Measurements from ENCODE around the gene SEC31A. TPM values are rescaled to one million over a fixed set of nuclear protein-coding genes. Genes with fewer than 3 reads are reported as not detected.
A peak's percentile ranks its signal among the peaks of the same experiment; 100 is the strongest.

SEC31A gene
- total and polyA plus RNA-seq, 7 experiments from 2014 or later, result 130 to 168 (median 147) TPM

DNA sequence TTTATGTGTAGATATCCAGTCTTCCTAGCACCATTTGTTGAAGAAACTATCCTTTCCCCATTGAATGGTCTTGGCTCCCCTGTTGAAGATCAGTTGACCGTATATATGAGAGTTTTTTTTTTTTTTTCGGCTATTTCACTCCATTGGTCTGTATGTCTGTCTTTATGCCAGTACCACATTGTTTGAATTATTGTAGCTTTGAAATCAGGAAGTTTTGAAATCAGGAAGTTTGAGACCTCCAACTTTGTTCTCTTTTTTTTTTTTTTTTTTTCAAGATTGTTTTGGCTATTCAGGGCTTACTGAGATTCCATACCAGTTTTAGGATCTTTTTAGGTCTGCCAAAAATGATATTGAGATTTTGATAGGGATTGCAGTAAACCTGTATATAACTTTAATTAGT is 88.0 kb downstream of the SEC31A start:
- Mint-ChIP-seq H3K36me3 (no peaks in the 10 kb centered on the region), H3K9me3 (peaks cover 0 to 6% (median 0%) of the 10 kb centered on the region in 11 donors), H3K27me3 (peaks cover 15 to 49% (median 32%) of the 10 kb centered on the region in 5 donors), H3K27ac (no peak overlapping the region), H3K4me3 (no peak overlapping the region), H3K4me1 (peaks cover 8 to 13% (median 10%) of the 10 kb centered on the region in 7 donors)
- Histone ChIP-seq H3K9me3 (ENCODE audit: control insufficient read depth in 2 of 3, low read length in 3 of 3) (no peaks in the 10 kb centered on the region), H3K27ac (ENCODE audit: low read depth, low read length) (no peak overlapping the region), H3K36me3 (ENCODE audit: control insufficient read depth in 2 of 3, insufficient read depth in 3 of 3, low read length in 3 of 3) (no peaks in the 10 kb centered on the region), H3K27me3 (ENCODE audit: control insufficient read depth in 2 of 2, insufficient read depth in 2 of 2, low read length in 2 of 2) (peaks cover 0 to 7% of the 10 kb centered on the region in 2 donors), H3K4me3 (ENCODE audit: low read length) (no peak overlapping the region), H3K4me1 (ENCODE audit: control insufficient read depth in 2 of 2, insufficient read depth in 2 of 2, low read length in 2 of 2) (peaks cover 0 to 6% of the 10 kb centered on the region in 2 donors)
- POLR2A ChIA-PET, result no interaction called here
- DNase-seq (no peak), ATAC-seq (no peak)
- intact Hi-C loops (cut with micrococcal nuclease), result no loop called here
- CTCF ChIA-PET, result no interaction called here

DNA sequence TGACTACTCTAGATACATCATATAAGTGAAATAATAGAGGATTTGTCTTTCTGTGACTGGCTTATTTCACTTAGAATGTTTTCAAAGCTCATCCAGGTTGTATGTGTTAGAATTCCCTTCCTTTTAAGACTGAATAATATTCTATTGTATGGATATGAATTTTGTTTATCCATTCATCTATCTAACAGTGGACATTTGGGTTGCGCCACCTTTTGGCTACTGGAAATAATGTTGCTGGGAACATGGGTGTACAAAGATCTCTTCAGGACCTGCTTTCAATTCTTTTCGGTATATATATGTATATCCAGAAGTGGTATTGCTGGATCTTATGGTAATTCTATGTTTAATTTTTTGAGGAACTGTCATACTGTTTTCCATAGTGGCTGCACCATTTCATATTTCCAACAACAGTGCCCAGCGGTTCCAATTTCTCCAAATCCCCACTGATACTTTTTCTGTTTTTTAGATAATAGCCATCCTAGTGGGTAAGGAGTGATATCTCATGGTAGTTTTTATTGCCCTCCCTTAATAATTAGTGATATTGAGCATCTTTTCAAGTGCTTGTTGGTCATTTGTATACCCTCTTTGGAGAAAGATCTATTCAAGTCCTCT is 88.9 kb downstream of the SEC31A start:
- H3K4me1 ChIP-seq (ENCODE audit: control insufficient read depth in 2 of 2, insufficient read depth in 2 of 2, low read length in 2 of 2), result peaks cover 0 to 11% of the 10 kb centered on the region in 2 donors
- H3K27ac Mint-ChIP-seq, result no peak overlapping the region
- ChIA-PET CTCF (no interaction called here), POLR2A (no interaction called here)
- H3K4me3 ChIP-seq (ENCODE audit: low read length), result no peak overlapping the region
- no peak overlapping the region for H3K4me3 Mint-ChIP-seq
- H3K4me1 Mint-ChIP-seq, result peaks cover 13 to 19% (median 17%) of the 10 kb centered on the region in 7 donors
- H3K36me3 ChIP-seq (ENCODE audit: control insufficient read depth in 2 of 3, insufficient read depth in 3 of 3, low read length in 3 of 3), result no peaks in the 10 kb centered on the region
- no peaks in the 10 kb centered on the region for H3K36me3 Mint-ChIP-seq
- no peak for DNase-seq
- ATAC-seq, result no peak
- peaks cover 0 to 7% of the 10 kb centered on the region in 2 donors for H3K27me3 ChIP-seq (ENCODE audit: control insufficient read depth in 2 of 2, insufficient read depth in 2 of 2, low read length in 2 of 2)
- H3K9me3 Mint-ChIP-seq, result peaks cover 0 to 6% (median 0%) of the 10 kb centered on the region in 11 donors
- no peaks in the 10 kb centered on the region for H3K9me3 ChIP-seq (ENCODE audit: control insufficient read depth in 2 of 3, low read length in 3 of 3)
- H3K27ac ChIP-seq (ENCODE audit: low read depth, low read length), result no peak overlapping the region
- H3K27me3 Mint-ChIP-seq, result peaks cover 20 to 55% (median 38%) of the 10 kb centered on the region in 5 donors
- intact Hi-C loops (cut with micrococcal nuclease), result no loop called here

DNA sequence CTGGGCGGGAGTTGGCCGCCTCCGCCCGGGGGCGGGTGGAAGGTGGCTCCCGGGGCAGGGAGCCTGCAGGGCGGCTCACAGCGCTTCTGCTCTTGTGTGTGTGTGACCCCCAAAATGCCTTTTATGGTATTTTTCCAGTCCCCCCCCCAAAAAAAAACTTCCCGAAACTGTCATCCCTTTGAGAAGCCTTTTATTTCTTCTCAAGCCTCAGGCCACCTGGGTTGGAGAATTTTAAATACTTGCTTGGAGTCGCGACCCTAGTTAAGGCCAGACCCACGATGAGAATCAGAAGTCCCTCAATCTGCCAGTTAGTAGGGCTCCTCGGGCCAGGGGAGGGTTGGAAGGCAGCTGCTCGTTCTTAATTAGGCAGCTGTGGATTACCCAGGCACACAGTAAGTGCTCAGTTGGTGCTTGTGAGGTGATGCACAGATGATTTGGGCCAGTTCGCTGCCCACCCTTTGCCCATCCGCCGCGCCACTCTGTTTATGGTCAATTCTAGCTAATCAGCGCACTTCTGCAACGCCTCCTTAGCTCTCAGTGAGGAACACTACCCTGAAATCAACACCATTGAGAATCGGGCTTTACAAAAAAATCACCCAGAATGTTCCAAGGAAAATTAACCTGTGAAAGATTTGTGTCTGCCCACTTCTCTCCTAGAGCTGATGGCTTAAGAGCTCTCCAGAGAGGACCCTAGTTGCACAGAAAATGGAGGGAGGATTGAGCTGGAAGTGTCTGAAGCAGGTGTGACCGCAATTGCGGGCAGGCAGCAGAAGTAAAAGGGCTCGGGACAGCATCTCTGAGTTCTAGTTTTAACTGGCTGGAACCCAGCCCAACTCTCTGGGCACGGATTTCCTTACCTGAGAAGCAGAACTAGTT is 91.7 kb downstream of the SEC31A start:
- intact Hi-C loops (cut with micrococcal nuclease), result no loop called here
- ATAC-seq (peak; percentile 14), DNase-seq (peak in 2 of 9 donors; percentile 4 to 8)
- Mint-ChIP-seq H3K27ac (peak overlapping the region in 1 of 9 donors; percentile 23), H3K27me3 (peaks cover 38 to 72% (median 53%) of the 10 kb centered on the region in 5 donors), H3K4me3 (peak overlapping the region; percentile 71 to 92 (median 81)), H3K36me3 (no peaks in the 10 kb centered on the region), H3K4me1 (peaks cover 13 to 25% (median 20%) of the 10 kb centered on the region in 7 donors), H3K9me3 (peaks cover 0 to 6% (median 0%) of the 10 kb centered on the region in 11 donors)
- H3K4me1 ChIP-seq (ENCODE audit: control insufficient read depth in 2 of 2, insufficient read depth in 2 of 2, low read length in 2 of 2), result peaks cover 0 to 11% of the 10 kb centered on the region in 2 donors
- no peaks in the 10 kb centered on the region for H3K9me3 ChIP-seq (ENCODE audit: control insufficient read depth in 2 of 3, low read length in 3 of 3)
- no peaks in the 10 kb centered on the region for H3K36me3 ChIP-seq (ENCODE audit: control insufficient read depth in 2 of 3, insufficient read depth in 3 of 3, low read length in 3 of 3)
- H3K27me3 ChIP-seq (ENCODE audit: control insufficient read depth in 2 of 2, insufficient read depth in 2 of 2, low read length in 2 of 2), result peaks cover 0 to 7% of the 10 kb centered on the region in 2 donors
- peak overlapping the region; percentile 50 for H3K4me3 ChIP-seq (ENCODE audit: low read length)
- POLR2A ChIA-PET, result no interaction called here
- CTCF ChIA-PET, result no interaction called here
- H3K27ac ChIP-seq (ENCODE audit: low read depth, low read length), result no peak overlapping the region

DNA sequence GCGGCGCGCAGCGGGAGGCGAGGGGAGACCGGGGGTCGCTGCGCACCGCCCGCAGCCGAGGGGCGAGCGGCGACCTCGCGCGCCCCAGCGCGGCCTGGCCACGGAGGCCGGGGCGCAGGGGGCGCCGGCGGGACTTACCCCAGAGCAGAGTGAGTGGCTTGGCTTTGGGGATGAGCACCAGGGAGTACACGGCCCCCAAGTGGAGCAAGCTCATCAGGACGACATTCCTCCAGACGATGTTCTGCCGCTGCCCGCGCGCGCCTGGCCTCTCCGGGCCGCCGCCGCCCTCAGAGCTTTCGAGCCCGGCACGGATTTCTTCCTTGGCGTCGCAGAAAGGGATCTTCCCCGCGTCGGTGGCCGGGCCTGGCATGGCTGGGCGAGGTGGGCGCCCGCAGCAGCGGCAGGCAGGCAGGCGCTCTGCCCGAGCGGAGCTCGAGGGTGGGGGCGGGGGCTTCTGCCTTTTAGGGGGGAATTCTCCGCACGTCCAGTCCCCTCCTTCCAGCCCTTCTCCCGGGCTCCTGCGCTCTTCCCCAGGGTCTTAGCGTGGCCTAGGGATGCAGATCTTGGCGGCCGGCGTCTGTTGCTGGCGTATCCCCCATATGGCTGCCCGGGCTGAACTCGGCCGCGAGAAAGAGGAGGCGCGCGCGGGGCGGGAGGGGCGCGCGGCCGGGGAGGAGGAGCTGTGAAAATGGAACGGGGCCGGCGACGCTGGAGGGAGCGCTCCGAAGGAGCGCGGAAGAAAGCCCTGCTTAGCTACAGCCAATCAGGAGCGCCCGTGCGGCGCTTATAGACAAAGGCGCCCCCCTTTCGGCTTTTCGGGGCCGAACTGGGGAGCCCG is 92.6 kb downstream of the SEC31A start, which contains the start of gene SCD5:
Gene SCD5, minus strand, starts transcription at position 629 of the 838 bp plus-strand sequence. Its CDS starts 259 bp downstream, at position 370.
- H3K4me1 Mint-ChIP-seq, result peaks cover 13 to 25% (median 20%) of the 10 kb centered on the region in 7 donors
- ATAC-seq (peak; percentile 90), DNase-seq (peak in 4 of 9 donors; percentile 4 to 52 (median 20))
- H3K36me3 Mint-ChIP-seq, result no peaks in the 10 kb centered on the region
- Histone ChIP-seq H3K27me3 (ENCODE audit: control insufficient read depth in 2 of 2, insufficient read depth in 2 of 2, low read length in 2 of 2) (peaks cover 0 to 7% of the 10 kb centered on the region in 2 donors), H3K27ac (ENCODE audit: low read depth, low read length) (no peak within 1 kb of the TSS), H3K36me3 (ENCODE audit: control insufficient read depth in 2 of 3, insufficient read depth in 3 of 3, low read length in 3 of 3) (no peaks in the 10 kb centered on the region), H3K4me3 (ENCODE audit: low read length) (peak within 1 kb of the TSS; percentile 50), H3K4me1 (ENCODE audit: control insufficient read depth in 2 of 2, insufficient read depth in 2 of 2, low read length in 2 of 2) (peaks cover 0 to 11% of the 10 kb centered on the region in 2 donors), H3K9me3 (ENCODE audit: control insufficient read depth in 2 of 3, low read length in 3 of 3) (no peaks in the 10 kb centered on the region)
- CTCF ChIA-PET, result no interaction called here
- intact Hi-C loops (cut with micrococcal nuclease), result no loop called here
- H3K27me3 Mint-ChIP-seq, result peaks cover 38 to 78% (median 53%) of the 10 kb centered on the region in 5 donors
- POLR2A ChIA-PET, result no interaction called here
- H3K9me3 Mint-ChIP-seq, result peaks cover 0 to 6% (median 0%) of the 10 kb centered on the region in 11 donors
- H3K4me3 Mint-ChIP-seq, result peak within 1 kb of the TSS; percentile 72 to 92 (median 84)
- H3K27ac Mint-ChIP-seq, result peak within 1 kb of the TSS in 1 of 9 donors; percentile 23

DNA sequence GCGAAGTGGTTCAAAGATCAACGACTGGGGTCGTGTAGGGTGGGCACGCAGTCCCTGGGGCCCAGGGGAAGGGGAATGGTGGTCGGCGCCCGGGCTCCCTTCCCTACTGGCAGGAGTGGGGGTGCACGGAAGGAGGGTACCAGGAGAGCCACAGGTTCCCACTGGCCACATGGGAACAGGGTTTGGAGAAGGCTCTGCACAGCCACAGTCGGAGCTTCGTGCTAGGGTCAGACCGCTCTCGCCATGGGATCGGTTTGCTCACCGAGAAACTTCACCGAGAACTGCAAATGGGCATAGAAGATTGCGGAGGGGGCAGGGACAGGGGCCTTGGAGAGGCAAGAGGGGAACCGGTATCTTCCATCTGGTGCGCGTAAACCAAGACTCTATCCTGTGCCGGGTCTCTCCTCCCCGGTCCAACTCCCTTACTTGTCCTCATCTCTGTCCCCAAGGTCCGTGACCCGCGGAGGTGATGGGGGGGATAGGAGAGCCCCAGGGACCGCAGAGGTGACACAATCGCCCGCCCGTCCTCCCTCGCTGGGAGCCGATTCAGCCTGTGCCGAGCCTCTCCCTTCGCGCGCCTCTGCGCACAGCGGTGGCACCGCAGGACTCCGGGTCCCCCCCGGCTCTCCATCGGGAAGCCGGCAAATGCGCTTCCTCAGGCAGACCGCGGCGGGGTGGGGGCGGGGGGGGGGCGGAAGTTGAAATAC is 93.4 kb downstream of the SEC31A start:
- Histone ChIP-seq H3K27ac (ENCODE audit: low read depth, low read length) (no peak overlapping the region), H3K27me3 (ENCODE audit: control insufficient read depth in 2 of 2, insufficient read depth in 2 of 2, low read length in 2 of 2) (peaks cover 0 to 7% of the 10 kb centered on the region in 2 donors), H3K4me3 (ENCODE audit: low read length) (no peak overlapping the region), H3K9me3 (ENCODE audit: control insufficient read depth in 2 of 3, low read length in 3 of 3) (no peaks in the 10 kb centered on the region), H3K4me1 (ENCODE audit: control insufficient read depth in 2 of 2, insufficient read depth in 2 of 2, low read length in 2 of 2) (peaks cover 0 to 11% of the 10 kb centered on the region in 2 donors), H3K36me3 (ENCODE audit: control insufficient read depth in 2 of 3, insufficient read depth in 3 of 3, low read length in 3 of 3) (no peaks in the 10 kb centered on the region)
- H3K27me3 Mint-ChIP-seq, result peaks cover 38 to 82% (median 52%) of the 10 kb centered on the region in 5 donors
- peaks cover 0 to 5% (median 0%) of the 10 kb centered on the region in 11 donors for H3K9me3 Mint-ChIP-seq
- H3K4me3 Mint-ChIP-seq, result peak overlapping the region; percentile 57 to 92 (median 77)
- intact Hi-C loops (cut with micrococcal nuclease), result no loop called here
- no peak overlapping the region for H3K27ac Mint-ChIP-seq
- ATAC-seq (no peak), DNase-seq (peak in 1 of 9 donors; percentile 38)
- H3K36me3 Mint-ChIP-seq, result no peaks in the 10 kb centered on the region
- CTCF ChIA-PET, result no interaction called here
- POLR2A ChIA-PET, result no interaction called here
- peaks cover 13 to 25% (median 18%) of the 10 kb centered on the region in 7 donors for H3K4me1 Mint-ChIP-seq

DNA sequence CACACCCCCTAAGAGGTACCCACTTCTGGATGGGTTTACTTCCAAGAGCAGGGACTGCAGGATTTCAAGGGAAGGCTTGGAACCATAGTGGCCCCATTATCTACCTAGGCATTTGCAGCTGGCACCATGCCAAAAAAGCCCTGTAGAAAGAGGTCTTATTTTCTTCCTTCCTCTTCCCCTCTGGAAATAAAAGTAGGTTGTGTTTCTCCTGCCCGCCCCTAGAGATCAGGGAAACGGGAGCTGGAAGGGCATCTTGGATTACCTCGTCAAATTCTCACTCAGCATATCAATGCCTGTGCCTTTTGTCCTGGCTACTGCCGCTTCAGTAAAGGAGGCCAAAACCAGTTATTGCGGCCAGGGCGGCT is 93.9 kb downstream of the SEC31A start:
- H3K4me1 Mint-ChIP-seq, result peaks cover 13 to 25% (median 17%) of the 10 kb centered on the region in 7 donors
- intact Hi-C loops (cut with micrococcal nuclease), result no loop called here
- no peak overlapping the region for H3K27ac Mint-ChIP-seq
- ATAC-seq, result no peak
- peaks cover 0 to 2% (median 0%) of the 10 kb centered on the region in 11 donors for H3K9me3 Mint-ChIP-seq
- DNase-seq, result no peak
- Histone ChIP-seq H3K4me1 (ENCODE audit: control insufficient read depth in 2 of 2, insufficient read depth in 2 of 2, low read length in 2 of 2) (peaks cover 0 to 11% of the 10 kb centered on the region in 2 donors), H3K4me3 (ENCODE audit: low read length) (no peak overlapping the region), H3K27me3 (ENCODE audit: control insufficient read depth in 2 of 2, insufficient read depth in 2 of 2, low read length in 2 of 2) (peaks cover 0 to 7% of the 10 kb centered on the region in 2 donors), H3K27ac (ENCODE audit: low read depth, low read length) (no peak overlapping the region), H3K36me3 (ENCODE audit: control insufficient read depth in 2 of 3, insufficient read depth in 3 of 3, low read length in 3 of 3) (no peaks in the 10 kb centered on the region), H3K9me3 (ENCODE audit: control insufficient read depth in 2 of 3, low read length in 3 of 3) (no peaks in the 10 kb centered on the region)
- CTCF ChIA-PET, result no interaction called here
- H3K27me3 Mint-ChIP-seq, result peaks cover 35 to 80% (median 46%) of the 10 kb centered on the region in 5 donors
- no peaks in the 10 kb centered on the region for H3K36me3 Mint-ChIP-seq
- H3K4me3 Mint-ChIP-seq, result peak overlapping the region; percentile 57 to 92 (median 77)
- POLR2A ChIA-PET, result no interaction called here

Measured in naive thymus-derived CD4-positive, alpha-beta T cell (primary cell).